Ishikawa (cell line): ENCODE results near the gene ADISSP.

Experiments
- NFIC ChIP-seq: IDR thresholded peaks from 2 replicates; pipeline ENCODE4 v1.6.1; 2012
- REST ChIP-seq: IDR thresholded peaks from 2 replicates; pipeline ENCODE4 v1.6.1; 2012; ENCODE audit warnings: low read depth, mild to moderate bottlenecking
- TAF1 ChIP-seq: IDR thresholded peaks from 2 replicates; pipeline ENCODE4 v1.6.1; 2012; ENCODE audit warnings: low read depth, mild to moderate bottlenecking
- TCF12 ChIP-seq: IDR thresholded peaks from 2 replicates; pipeline ENCODE4 v1.6.1; 2012; ENCODE audit warnings: low read depth
- YY1 ChIP-seq: IDR thresholded peaks from 2 replicates; pipeline ENCODE4 v1.6.1; 2012; ENCODE audit warnings: low read depth

GRCh38 chr20:3738111-3739053, 29.2 kb downstream of the ADISSP start:
- TF ChIP-seq YY1 (no peak), REST (no peak), TAF1 (no peak), TCF12 (no peak), NFIC (no peak)
